H1 (cell line): ENCODE data around the gene TRNP1. TPM values are rescaled to one million over a fixed set of nuclear protein-coding genes. Genes with fewer than 3 reads are reported as not detected.
A peak's percentile ranks its signal among the peaks of the same experiment; 100 is the strongest.

Experiments
- CTCF ChIA-PET: fragments of 300-600 bp; sonication (Branson Sonifier 250); formaldehyde crosslinking; loops from one replicate; lab custom pipeline; 2021; ENCODE audit not compliant: partially characterized antibody; lab: Charles Lee
- POLR2A ChIA-PET: fragments of 300-600 bp; sonication (Branson Sonifier 250); formaldehyde crosslinking; loops from one replicate; lab custom pipeline; 2021; ENCODE audit warnings: inconsistent platforms; ENCODE audit not compliant: partially characterized antibody; lab: Charles Lee
- DNase-seq, 2 experiments: peaks; one replicate each; pipeline versions ENCODE4 v3.0.0 to v3.0.0-alpha.2; 2010 to 2022; ENCODE audit warnings: low spot score in 2 of 2, low read depth in 1 of 2, mixed read lengths in 1 of 2
- FAIRE-seq: peaks from 2 replicates; lab custom pipeline; 2011; peaks lifted over from hg19 to GRCh38; lab: Jason Lieb, UNC
- H2AFZ ChIP-seq: 2 replicates; pipeline ENCODE4 v1.8.1; 2012; ENCODE audit warnings: low read length, inconsistent platforms
- H2AK5ac ChIP-seq: 2 replicates; pipeline ENCODE4 v1.6.1; 2013; ENCODE audit warnings: low read depth, low read length
- H2BK120ac ChIP-seq: replicated peaks from 2 replicates; pipeline ENCODE3; 2013; ENCODE audit warnings: low read depth, low read length, inconsistent platforms
- H2BK12ac ChIP-seq: 2 replicates; pipeline ENCODE4 v1.6.1; 2013; ENCODE audit warnings: low read depth, low read length
- H2BK15ac ChIP-seq: 2 replicates; pipeline ENCODE4 v1.6.1; 2013; ENCODE audit warnings: low read length
- H2BK20ac ChIP-seq: 2 replicates; pipeline ENCODE4 v1.6.1; 2013; ENCODE audit warnings: low read length
- H2BK5ac ChIP-seq: 2 replicates; pipeline ENCODE4 v1.6.1; 2013; ENCODE audit warnings: low read depth, low read length
- H3K14ac ChIP-seq: 2 replicates; pipeline ENCODE4 v1.6.1; 2013; ENCODE audit warnings: inconsistent platforms; ENCODE audit not compliant: insufficient read length
- H3K18ac ChIP-seq: 2 replicates; pipeline ENCODE4 v1.6.1; 2013; ENCODE audit warnings: low read length; ENCODE audit errors: extremely low read depth
- H3K23ac ChIP-seq: 2 replicates; pipeline ENCODE4 v1.6.1; 2013; ENCODE audit warnings: inconsistent platforms; ENCODE audit not compliant: insufficient read length
- H3K23me2 ChIP-seq: 2 replicates; pipeline ENCODE4 v1.6.1; 2013; ENCODE audit warnings: low read depth, low read length
- H3K27ac ChIP-seq: 2 replicates; pipeline ENCODE4 v1.6.1; 2011; ENCODE audit warnings: low read depth, low read length, inconsistent platforms
- H3K27me3 ChIP-seq, 4 experiments: replicated peaks in 1 of 4; 1 replicate in 1 of 4; 2 replicates in 3 of 4; pipeline versions ENCODE4 v1.6.1 to v1.8.1; 2011 to 2013; ENCODE audit warnings: low read length in 3 of 4, mild to moderate bottlenecking in 3 of 4, inconsistent platforms in 2 of 4, mixed read lengths in 2 of 4, moderate library complexity in 1 of 4; ENCODE audit not compliant: control insufficient read depth in 3 of 4, insufficient read depth in 3 of 4; ENCODE audit errors: extremely low read depth in 1 of 4
- H3K36me3 ChIP-seq, 4 experiments: 2 replicates each; pipeline versions ENCODE4 v1.6.1 to v1.8.1; 2011 to 2013; ENCODE audit warnings: mild to moderate bottlenecking in 4 of 4, low read length in 3 of 4, moderate library complexity in 2 of 4, control low read depth in 1 of 4, inconsistent platforms in 1 of 4; ENCODE audit not compliant: insufficient read depth in 4 of 4, control insufficient read depth in 2 of 4
- H3K4ac ChIP-seq: replicated peaks from 2 replicates; pipeline ENCODE3; 2013; ENCODE audit warnings: low read length, low read depth, mixed read lengths, inconsistent platforms; ENCODE audit not compliant: insufficient read length
- H3K4me1 ChIP-seq, 4 experiments: replicated peaks in 1 of 4; 1 replicate in 1 of 4; 2 replicates in 3 of 4; pipeline versions ENCODE4 v1.6.1 to v1.8.1; 2011 to 2013; ENCODE audit warnings: low read length in 3 of 4, inconsistent platforms in 2 of 4, mixed read lengths in 1 of 4; ENCODE audit not compliant: insufficient read depth in 4 of 4, control insufficient read depth in 3 of 4
- H3K4me2 ChIP-seq, 2 experiments: 2 replicates each; pipeline versions ENCODE4 v1.6.1 to v1.8.1; 2011 to 2013; ENCODE audit warnings: low read depth in 2 of 2, low read length in 2 of 2, control low read depth in 1 of 2, inconsistent platforms in 1 of 2, mild to moderate bottlenecking in 1 of 2; ENCODE audit not compliant: insufficient read depth in 1 of 2
- H3K4me3 ChIP-seq, 4 experiments: fragments of 200-600, 300-600 bp in 1 of 4; sonication (generic), shearing (Covaris generic), sonication (Bioruptor Twin) in 1 of 4; 2 replicates each; pipeline versions ENCODE4 v1.5.1 to v1.8.1; 2011 to 2016; ENCODE audit warnings: low read length in 4 of 4, low read depth in 3 of 4, control low read depth in 2 of 4, inconsistent platforms in 2 of 4, mild to moderate bottlenecking in 2 of 4, mixed read lengths in 1 of 4, moderate library complexity in 1 of 4; ENCODE audit not compliant: insufficient read depth in 2 of 4; ENCODE audit errors: extremely low read depth in 1 of 4
- H3K56ac ChIP-seq: replicated peaks from 2 replicates; pipeline ENCODE3; 2013; ENCODE audit warnings: low read depth, mild to moderate bottlenecking, mixed read lengths, low read length, inconsistent platforms; ENCODE audit not compliant: insufficient read length
- H3K79me1 ChIP-seq: 2 replicates; pipeline ENCODE4 v1.6.1; 2013; ENCODE audit warnings: low read depth, low read length, control low read depth
- H3K79me2 ChIP-seq, 2 experiments: 2 replicates each; pipeline versions ENCODE4 v1.6.1 to v1.8.1; 2012 to 2013; ENCODE audit warnings: low read length in 2 of 2, mild to moderate bottlenecking in 2 of 2, inconsistent platforms in 1 of 2; ENCODE audit not compliant: insufficient read depth in 2 of 2, control insufficient read depth in 1 of 2
- H3K9ac ChIP-seq, 4 experiments: replicated peaks in 1 of 4; 1 replicate in 1 of 4; 2 replicates in 3 of 4; pipeline versions ENCODE4 v1.6.1 to v1.8.1; 2011 to 2013; ENCODE audit warnings: low read depth in 3 of 4, low read length in 3 of 4, control low read depth in 2 of 4, mild to moderate bottlenecking in 2 of 4, moderate library complexity in 2 of 4, inconsistent platforms in 1 of 4; ENCODE audit errors: extremely low read depth in 1 of 4
- H3K9me3 ChIP-seq, 2 experiments: 2 replicates each; pipeline versions ENCODE4 v1.6.1 to v1.8.1; 2012 to 2013; ENCODE audit warnings: mild to moderate bottlenecking in 2 of 2, moderate library complexity in 2 of 2, control low read depth in 1 of 2, inconsistent platforms in 1 of 2, low read depth in 1 of 2, low read length in 1 of 2, mixed read lengths in 1 of 2; ENCODE audit not compliant: insufficient read depth in 2 of 2
- H4K20me1 ChIP-seq, 2 experiments: replicated peaks in 1 of 2; 2 replicates each; pipeline versions ENCODE3 to v1.8.1; 2011 to 2013; ENCODE audit warnings: inconsistent platforms in 2 of 2, low read length in 2 of 2, mild to moderate bottlenecking in 1 of 2; ENCODE audit not compliant: insufficient read depth in 2 of 2, control insufficient read depth in 1 of 2
- H4K5ac ChIP-seq: 2 replicates; pipeline ENCODE4 v1.6.1; 2013; ENCODE audit warnings: low read length, low read depth, mixed read lengths, inconsistent platforms; ENCODE audit not compliant: insufficient read length
- H4K8ac ChIP-seq: 2 replicates; pipeline ENCODE4 v1.8.0; 2013; ENCODE audit warnings: mild to moderate bottlenecking, moderate library complexity, low read length, inconsistent platforms; ENCODE audit not compliant: insufficient read depth; ENCODE audit errors: extremely low read depth
- H4K91ac ChIP-seq: replicated peaks from 2 replicates; pipeline ENCODE3; 2013; ENCODE audit warnings: low read length, mixed read lengths, inconsistent platforms; ENCODE audit not compliant: insufficient read length
- EGR1 ChIP-seq: IDR thresholded peaks from 2 replicates; pipeline ENCODE4 v1.6.1; 2011; ENCODE audit warnings: low read depth, low read length, borderline replicate concordance
- GABPA ChIP-seq: IDR thresholded peaks from 2 replicates; pipeline ENCODE4 v1.6.1; 2011; ENCODE audit warnings: mild to moderate bottlenecking, low read length, moderate library complexity, borderline replicate concordance; ENCODE audit not compliant: insufficient read depth
- KDM4A ChIP-seq: IDR thresholded peaks from one replicate; pipeline ENCODE4 v1.7.1; 2012; ENCODE audit warnings: low read depth, mild to moderate bottlenecking, moderate library complexity, low read length, inconsistent platforms; ENCODE audit not compliant: severe bottlenecking
- POLR2A ChIP-seq, 2 experiments: IDR thresholded peaks; 1 replicate in 1 of 2; 2 replicates in 1 of 2; pipeline ENCODE4 v1.6.1; 2011; ENCODE audit warnings: low read depth in 2 of 2, low read length in 2 of 2, mild to moderate bottlenecking in 2 of 2; ENCODE audit errors: control extremely low read depth in 1 of 2
- POLR2AphosphoS5 ChIP-seq: IDR thresholded peaks from 2 replicates; pipeline ENCODE4 v1.6.1; 2011; ENCODE audit warnings: low read depth, low read length
- SP1 ChIP-seq: IDR thresholded peaks from 2 replicates; pipeline ENCODE4 v1.6.1; 2011; ENCODE audit warnings: low read depth, low read length
- TAF1 ChIP-seq: IDR thresholded peaks from 2 replicates; pipeline ENCODE4 v1.6.1; 2011; ENCODE audit warnings: mild to moderate bottlenecking, low read depth, low read length
- TBP ChIP-seq: IDR thresholded peaks from 2 replicates; pipeline ENCODE4 v1.6.1; 2011; ENCODE audit warnings: low read depth, low read length, improper control_type of control experiment
- WGBS, 2 experiments: shearing (Covaris generic) in 1 of 2; methylation state at CpG; one replicate each; pipeline versions ENCODE4 v1.1.6 to v1.1.7; 2013 to 2015; ENCODE audit warnings: low lambda C conversion rate in 2 of 2, mixed read lengths in 2 of 2, inconsistent platforms in 1 of 2, low coverage in 1 of 2, missing lambda C conversion rate in 1 of 2; ENCODE audit not compliant: insufficient replicate concordance in 2 of 2, insufficient coverage in 1 of 2, insufficient read length in 1 of 2; ENCODE audit errors: extremely low coverage in 1 of 2, missing lambda C conversion rate in 1 of 2; 5-methylcytosine and 5-hydroxymethylcytosine counted together
- polyA plus RNA-seq, 7 experiments: library from polyadenylated mRNA; depleted of rRNA in 3 of 7; stranded (reverse) in 5 of 7; unstranded in 2 of 7; fragments of >200 nt in 5 of 7; fragments of 200-250 nt in 2 of 7; gene quantifications; 1 replicate in 5 of 7; 2 replicates in 1 of 7; 4 replicates in 1 of 7; pipeline versions ENCODE4 v1.2.1 to v1.2.3, GENCODE V29; 2011 to 2013; ENCODE audit warnings: missing spikeins in 2 of 7, mixed read lengths in 2 of 7
- total RNA-seq: library from RNA; stranded (reverse); fragmentation: NEBNext Ultra II Directional; extraction: Animal tissue kit (Norgen Biotek cat#: 25700); gene quantifications from 2 replicates; pipeline ENCODE4 v1.2.1, GENCODE V29; 2021
- TF ChIP-seq, protein P1 (sequence below), 3 experiments: IDR thresholded peaks; 1 replicate in 2 of 3; 2 replicates in 1 of 3; pipeline versions ENCODE4 v1.5.1 to v1.6.1; 2011; ENCODE audit warnings: low read length in 3 of 3, mild to moderate bottlenecking in 3 of 3, inconsistent platforms in 2 of 3, low read depth in 1 of 3, moderate library complexity in 1 of 3; ENCODE audit not compliant: insufficient read depth in 1 of 3; ENCODE audit errors: control extremely low read depth in 1 of 3

Gene TRNP1
- total and polyA plus RNA-seq, 2 of the 8 experiments (the other 6 are each of a cell fraction or from before 2014, with no cell fraction given) = 51.7 to 102 TPM

DNA sequence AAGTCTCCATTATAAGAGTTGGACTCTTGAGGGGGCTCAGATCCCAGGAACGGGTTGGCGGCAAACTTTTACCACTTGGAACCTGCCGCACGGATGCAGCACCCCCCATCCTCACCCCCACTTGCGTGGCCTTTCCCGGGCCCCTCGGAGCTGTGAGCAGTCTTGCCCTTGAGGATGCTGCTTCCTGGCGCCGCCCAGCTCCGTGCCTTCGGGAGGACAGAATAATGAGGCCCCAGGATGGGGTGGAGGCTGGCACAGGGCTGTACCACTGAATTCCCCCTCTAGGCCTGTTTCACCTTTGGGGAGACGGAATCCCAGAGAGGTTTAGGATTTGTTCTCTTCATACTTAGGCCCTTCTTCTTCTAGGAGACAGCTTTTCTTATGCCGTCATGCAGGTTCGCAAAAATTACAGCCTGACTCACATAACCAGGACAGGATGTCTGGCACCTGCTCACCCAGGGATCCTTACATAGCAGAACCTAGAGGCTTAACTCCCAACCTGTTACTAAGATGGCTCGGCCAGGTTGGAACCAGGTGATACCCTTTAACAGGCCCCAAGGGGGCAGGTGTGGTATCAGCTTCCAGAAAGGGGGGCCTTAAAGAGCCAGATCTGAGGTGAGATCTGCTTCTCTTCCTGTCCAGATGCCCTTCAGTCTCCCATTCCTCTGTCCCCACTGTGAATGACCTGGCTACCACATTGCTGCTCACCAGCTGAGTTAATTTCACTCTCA lies 1.5 kb downstream of the TRNP1 start:
- Histone ChIP-seq H2BK120ac (no peak overlapping the region), H3K79me2 (peaks cover 2 to 40% of the 10 kb centered on the region in 2 experiments; a peak in 3 of 4 replicates), H2BK20ac (no peak overlapping the region), H2AK5ac (no peak overlapping the region), H2AFZ (no peak overlapping the region), H3K4me2 (peak overlapping the region; percentile 91 to 96), H4K5ac (no peak overlapping the region), H3K36me3 (peaks cover 0 to 10% (median 0%) of the 10 kb centered on the region in 4 experiments; a peak in 3 of 8 replicates), H3K18ac (0 out of 2 replicates have a peak overlapping the region, but pooled peaks have one; percentile 62), H4K8ac (no peak overlapping the region), H3K23ac (no peak overlapping the region), H3K14ac (no peak overlapping the region), H3K9me3 (no peaks in the 10 kb centered on the region), H4K91ac (no peak overlapping the region), H3K9ac (peak overlapping the region; percentile 62 to 72 (median 66); a peak in 6 of 7 replicates), H3K79me1 (peaks cover 7% of the 10 kb centered on the region; the same call in 1 of the 2 replicates), H3K27ac (no peak overlapping the region), H2BK5ac (no peak overlapping the region), H3K56ac (peak overlapping the region; percentile 73), H2BK15ac (no peak overlapping the region), H3K4ac (peak overlapping the region; percentile 27), H3K23me2 (peaks cover 15% of the 10 kb centered on the region), H4K20me1 (peaks cover 12 to 18% of the 10 kb centered on the region in 2 experiments), H3K27me3 (no peaks in the 10 kb centered on the region; a peak in 2 of 7 replicates), H3K4me1 (peaks cover 21 to 42% (median 25%) of the 10 kb centered on the region in 4 experiments), H2BK12ac (no peak overlapping the region), H3K4me3 (peak overlapping the region; percentile 57 to 97 (median 75))
- ChIA-PET POLR2A (interaction anchor here (0.8 to 58.9 kb wide), 13 partner anchors 6 to 150 kb away, joined by 3 to 1829 read pairs (median 9); partner anchors contain the start of genes KDF1, TENT5B and TRNP1), CTCF (interaction anchor here (0.5 to 12.2 kb wide), 17 partner anchors 15 to 388 kb away, joined by 3 to 143 read pairs (median 3); partner anchors contain the start of genes CD164L2, SLC9A1 and TENT5B)
- FAIRE-seq (no peak), DNase-seq (peak in 1 of 2 experiments; percentile 56)
- WGBS, 2 experiments = 11% methylated on average over 15 of the region's 15 CpGs; no CpG with 5 or more reads in 1 of the 2 experiments
- TF ChIP-seq TAF1 (peak; percentile 53; the same call in 1 of the 2 replicates), TBP (peak; percentile 53; the same call in 1 of the 2 replicates), EGR1 (no peak), GABPA (no peak), SP1 (no peak), POLR2A (IDR thresholded peaks at IDR 0.05; ENCODE audit: control extremely low read depth in 1 of 2, low read depth in 2 of 2, low read length in 2 of 2) (peak in 1 of 2 experiments; percentile 73; a peak in 2 of 3 replicates), KDM4A (no peak), POLR2AphosphoS5 (peak; percentile 5; the same call in 1 of the 2 replicates)
- TF ChIP-seq, protein P1, sequence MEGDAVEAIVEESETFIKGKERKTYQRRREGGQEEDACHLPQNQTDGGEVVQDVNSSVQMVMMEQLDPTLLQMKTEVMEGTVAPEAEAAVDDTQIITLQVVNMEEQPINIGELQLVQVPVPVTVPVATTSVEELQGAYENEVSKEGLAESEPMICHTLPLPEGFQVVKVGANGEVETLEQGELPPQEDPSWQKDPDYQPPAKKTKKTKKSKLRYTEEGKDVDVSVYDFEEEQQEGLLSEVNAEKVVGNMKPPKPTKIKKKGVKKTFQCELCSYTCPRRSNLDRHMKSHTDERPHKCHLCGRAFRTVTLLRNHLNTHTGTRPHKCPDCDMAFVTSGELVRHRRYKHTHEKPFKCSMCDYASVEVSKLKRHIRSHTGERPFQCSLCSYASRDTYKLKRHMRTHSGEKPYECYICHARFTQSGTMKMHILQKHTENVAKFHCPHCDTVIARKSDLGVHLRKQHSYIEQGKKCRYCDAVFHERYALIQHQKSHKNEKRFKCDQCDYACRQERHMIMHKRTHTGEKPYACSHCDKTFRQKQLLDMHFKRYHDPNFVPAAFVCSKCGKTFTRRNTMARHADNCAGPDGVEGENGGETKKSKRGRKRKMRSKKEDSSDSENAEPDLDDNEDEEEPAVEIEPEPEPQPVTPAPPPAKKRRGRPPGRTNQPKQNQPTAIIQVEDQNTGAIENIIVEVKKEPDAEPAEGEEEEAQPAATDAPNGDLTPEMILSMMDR (IDR thresholded peaks at IDR 0.05; ENCODE audit: control extremely low read depth in 1 of 3, insufficient read depth in 1 of 3, low read depth in 1 of 3, low read length in 3 of 3) = peak in 1 of 3 experiments; percentile 35; a peak in 1 of 4 replicates
